ENCODE data around the gene PRDM15. TPM values are rescaled to one million over a fixed set of nuclear protein-coding genes. Genes with fewer than 3 reads are reported as not detected.

The PRDM15 gene
- total and polyA plus RNA-seq, 4 donors: 1.2 to 5.7 (median 2.1) TPM

- TF ChIP-seq, protein P1, sequence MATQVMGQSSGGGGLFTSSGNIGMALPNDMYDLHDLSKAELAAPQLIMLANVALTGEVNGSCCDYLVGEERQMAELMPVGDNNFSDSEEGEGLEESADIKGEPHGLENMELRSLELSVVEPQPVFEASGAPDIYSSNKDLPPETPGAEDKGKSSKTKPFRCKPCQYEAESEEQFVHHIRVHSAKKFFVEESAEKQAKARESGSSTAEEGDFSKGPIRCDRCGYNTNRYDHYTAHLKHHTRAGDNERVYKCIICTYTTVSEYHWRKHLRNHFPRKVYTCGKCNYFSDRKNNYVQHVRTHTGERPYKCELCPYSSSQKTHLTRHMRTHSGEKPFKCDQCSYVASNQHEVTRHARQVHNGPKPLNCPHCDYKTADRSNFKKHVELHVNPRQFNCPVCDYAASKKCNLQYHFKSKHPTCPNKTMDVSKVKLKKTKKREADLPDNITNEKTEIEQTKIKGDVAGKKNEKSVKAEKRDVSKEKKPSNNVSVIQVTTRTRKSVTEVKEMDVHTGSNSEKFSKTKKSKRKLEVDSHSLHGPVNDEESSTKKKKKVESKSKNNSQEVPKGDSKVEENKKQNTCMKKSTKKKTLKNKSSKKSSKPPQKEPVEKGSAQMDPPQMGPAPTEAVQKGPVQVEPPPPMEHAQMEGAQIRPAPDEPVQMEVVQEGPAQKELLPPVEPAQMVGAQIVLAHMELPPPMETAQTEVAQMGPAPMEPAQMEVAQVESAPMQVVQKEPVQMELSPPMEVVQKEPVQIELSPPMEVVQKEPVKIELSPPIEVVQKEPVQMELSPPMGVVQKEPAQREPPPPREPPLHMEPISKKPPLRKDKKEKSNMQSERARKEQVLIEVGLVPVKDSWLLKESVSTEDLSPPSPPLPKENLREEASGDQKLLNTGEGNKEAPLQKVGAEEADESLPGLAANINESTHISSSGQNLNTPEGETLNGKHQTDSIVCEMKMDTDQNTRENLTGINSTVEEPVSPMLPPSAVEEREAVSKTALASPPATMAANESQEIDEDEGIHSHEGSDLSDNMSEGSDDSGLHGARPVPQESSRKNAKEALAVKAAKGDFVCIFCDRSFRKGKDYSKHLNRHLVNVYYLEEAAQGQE (IDR thresholded peaks at IDR 0.05): no peak
- TF ChIP-seq NR2F2 (IDR thresholded peaks at IDR 0.05) (no peak), RAD21 (IDR thresholded peaks at IDR 0.05) (no peak)
These were observed 12.8 kb downstream of the PRDM15 start (continued) for GRCh38 chr21:41866274-41866809.

DNA sequence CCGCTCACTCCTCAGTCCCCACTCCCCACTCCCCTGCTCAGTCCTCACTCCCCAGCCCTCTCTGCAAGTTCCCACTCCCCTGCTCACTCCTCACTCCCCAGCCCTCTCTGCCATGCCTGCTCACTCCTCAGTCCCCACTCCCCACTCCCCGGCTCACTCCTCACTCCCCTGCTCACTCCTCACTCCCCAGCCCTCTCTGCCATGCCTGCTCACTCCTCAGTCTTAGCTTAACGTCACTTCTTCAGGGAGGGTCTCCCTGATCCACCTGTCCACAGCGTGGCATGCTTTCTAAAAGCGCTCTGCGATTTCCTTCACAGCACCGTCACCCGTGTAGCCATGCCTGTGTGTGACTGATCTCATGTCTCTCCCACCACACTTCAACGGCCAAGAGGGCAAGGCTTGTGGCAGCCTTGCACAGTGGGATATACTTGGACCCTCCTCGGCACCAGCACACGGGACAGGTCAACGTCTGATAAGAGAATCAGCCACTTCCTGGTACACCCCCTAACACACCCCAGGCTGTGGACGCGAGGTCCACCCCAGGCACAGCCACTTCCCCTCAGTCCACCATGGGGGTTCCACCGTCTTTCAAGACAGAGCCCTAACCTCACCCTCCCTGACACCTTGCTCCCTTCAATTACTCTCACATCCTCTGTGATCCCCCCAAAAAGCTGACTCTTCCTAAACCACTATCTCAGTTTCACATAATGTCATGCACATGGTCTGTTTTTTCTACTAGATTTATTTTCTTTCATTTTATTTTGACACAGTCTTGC, 14.0 kb downstream of the PRDM15 start:
- peaks cover 0 to 4% (median 1%) of the 10 kb centered on the region in 4 donors for H3K4me1 ChIP-seq (ENCODE audit: control insufficient read depth in 4 of 4, insufficient read depth in 4 of 4, low read length in 3 of 4)
- DNase-seq (ENCODE audit: low spot score): no peak
- H3K4me3 ChIP-seq (ENCODE audit: low read depth in 1 of 3, low read length in 3 of 3): no peak overlapping the region
- no peak for TF ChIP-seq YY1 (IDR thresholded peaks at IDR 0.05)
- no peak for TF ChIP-seq FOXA2 (IDR thresholded peaks at IDR 0.05)
- H3K36me3 ChIP-seq (ENCODE audit: control insufficient read depth in 4 of 4, insufficient read depth in 3 of 4, low read depth in 1 of 4, low read length in 3 of 4): no peaks in the 10 kb centered on the region
- H3K27me3 ChIP-seq (ENCODE audit: control insufficient read depth in 4 of 4, insufficient read depth in 4 of 4, low read length in 3 of 4): no peaks in the 10 kb centered on the region
- WGBS: 85% methylated on average over 15 of the region's 15 CpGs
- no peak overlapping the region for H3K9ac ChIP-seq (ENCODE audit: low read depth in 1 of 2, low read length in 2 of 2)
- no peak overlapping the region for H3K27ac ChIP-seq (ENCODE audit: low read depth in 1 of 2, low read length in 2 of 2)
- no peaks in the 10 kb centered on the region for H3K9me3 ChIP-seq (ENCODE audit: control insufficient read depth in 4 of 4, low read length in 3 of 4)

DNA sequence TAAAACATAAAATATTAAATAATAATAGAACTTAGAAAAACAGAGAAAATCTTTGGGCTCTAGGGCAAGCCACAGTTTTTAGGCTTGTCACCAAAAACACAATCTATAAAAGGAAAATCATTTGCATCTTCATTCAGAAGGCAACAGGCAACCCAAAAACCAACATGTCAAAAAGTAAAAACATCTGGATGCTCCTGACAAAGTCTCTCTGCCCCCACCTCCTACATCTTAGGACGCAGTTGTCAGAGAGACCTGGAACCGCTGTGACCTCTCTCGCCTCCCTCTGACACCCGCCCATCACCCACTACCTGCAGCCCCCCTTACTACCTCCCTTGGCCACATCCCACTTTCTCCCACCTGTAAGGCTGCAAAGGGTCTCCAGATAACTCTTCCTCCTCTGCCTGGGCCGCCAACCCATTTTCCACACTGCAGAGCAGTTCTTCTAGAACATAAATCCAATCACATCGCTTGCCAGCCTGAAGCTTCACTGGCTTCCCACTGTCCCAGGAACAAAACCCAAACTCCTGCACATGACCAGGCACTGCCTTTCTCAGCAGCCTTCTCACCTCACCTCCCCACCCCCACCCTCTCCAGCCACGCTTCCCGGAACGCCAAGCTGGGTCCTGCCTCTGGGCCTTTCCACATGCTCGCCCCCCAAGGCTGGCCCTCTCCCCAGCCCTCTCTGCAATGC, 14.7 kb downstream of the PRDM15 start:
- Histone ChIP-seq H3K9me3 (ENCODE audit: control insufficient read depth in 4 of 4, low read length in 3 of 4) (no peaks in the 10 kb centered on the region), H3K9ac (ENCODE audit: low read depth in 1 of 2, low read length in 2 of 2) (no peak overlapping the region), H3K36me3 (ENCODE audit: control insufficient read depth in 4 of 4, insufficient read depth in 3 of 4, low read depth in 1 of 4, low read length in 3 of 4) (peaks cover 0 to 1% (median under 1%) of the 10 kb centered on the region in 4 donors), H3K4me1 (ENCODE audit: control insufficient read depth in 4 of 4, insufficient read depth in 4 of 4, low read length in 3 of 4) (peaks cover 0 to 4% (median 1%) of the 10 kb centered on the region in 4 donors), H3K27me3 (ENCODE audit: control insufficient read depth in 4 of 4, insufficient read depth in 4 of 4, low read length in 3 of 4) (no peaks in the 10 kb centered on the region), H3K4me3 (ENCODE audit: low read depth in 1 of 3, low read length in 3 of 3) (no peak overlapping the region), H3K27ac (ENCODE audit: low read depth in 1 of 2, low read length in 2 of 2) (no peak overlapping the region)
- WGBS: 96% methylated on average over 10 of the region's 10 CpGs
- TF ChIP-seq EGR1 (IDR thresholded peaks at IDR 0.05; ENCODE audit: low read depth in 2 of 2) (no peak), HNF4G (IDR thresholded peaks at IDR 0.05) (no peak), JUND (IDR thresholded peaks at IDR 0.05) (no peak), FOXA1 (IDR thresholded peaks at IDR 0.05) (no peak), RXRA (IDR thresholded peaks at IDR 0.05) (no peak), FOXA2 (IDR thresholded peaks at IDR 0.05) (no peak), TAF1 (conservative IDR thresholded peaks at IDR 0.05) (no peak), HNF4A (conservative IDR thresholded peaks at IDR 0.05) (no peak), RAD21 (IDR thresholded peaks at IDR 0.05) (no peak), NR2F2 (IDR thresholded peaks at IDR 0.05) (no peak), SP1 (IDR thresholded peaks at IDR 0.05) (no peak), ZBTB33 (IDR thresholded peaks at IDR 0.05) (no peak), GABPA (IDR thresholded peaks at IDR 0.05 in 1 of 2, conservative IDR thresholded peaks at IDR 0.05 in 1 of 2) (no peak), YY1 (IDR thresholded peaks at IDR 0.05) (no peak)
- TF ChIP-seq, protein P2, sequence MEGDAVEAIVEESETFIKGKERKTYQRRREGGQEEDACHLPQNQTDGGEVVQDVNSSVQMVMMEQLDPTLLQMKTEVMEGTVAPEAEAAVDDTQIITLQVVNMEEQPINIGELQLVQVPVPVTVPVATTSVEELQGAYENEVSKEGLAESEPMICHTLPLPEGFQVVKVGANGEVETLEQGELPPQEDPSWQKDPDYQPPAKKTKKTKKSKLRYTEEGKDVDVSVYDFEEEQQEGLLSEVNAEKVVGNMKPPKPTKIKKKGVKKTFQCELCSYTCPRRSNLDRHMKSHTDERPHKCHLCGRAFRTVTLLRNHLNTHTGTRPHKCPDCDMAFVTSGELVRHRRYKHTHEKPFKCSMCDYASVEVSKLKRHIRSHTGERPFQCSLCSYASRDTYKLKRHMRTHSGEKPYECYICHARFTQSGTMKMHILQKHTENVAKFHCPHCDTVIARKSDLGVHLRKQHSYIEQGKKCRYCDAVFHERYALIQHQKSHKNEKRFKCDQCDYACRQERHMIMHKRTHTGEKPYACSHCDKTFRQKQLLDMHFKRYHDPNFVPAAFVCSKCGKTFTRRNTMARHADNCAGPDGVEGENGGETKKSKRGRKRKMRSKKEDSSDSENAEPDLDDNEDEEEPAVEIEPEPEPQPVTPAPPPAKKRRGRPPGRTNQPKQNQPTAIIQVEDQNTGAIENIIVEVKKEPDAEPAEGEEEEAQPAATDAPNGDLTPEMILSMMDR (IDR thresholded peaks at IDR 0.05; ENCODE audit: low read depth, low read length, missing input control): no peak
- TF ChIP-seq, protein P3, sequence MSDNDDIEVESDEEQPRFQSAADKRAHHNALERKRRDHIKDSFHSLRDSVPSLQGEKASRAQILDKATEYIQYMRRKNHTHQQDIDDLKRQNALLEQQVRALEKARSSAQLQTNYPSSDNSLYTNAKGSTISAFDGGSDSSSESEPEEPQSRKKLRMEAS (IDR thresholded peaks at IDR 0.05): no peak
- TF ChIP-seq, protein P1 (IDR thresholded peaks at IDR 0.05): no peak
- no peak for DNase-seq (ENCODE audit: low spot score)

Measured in liver (tissue), 9 donors.